ENCODE measurements around the gene MYBPHL.

MYBPHL gene

DNA sequence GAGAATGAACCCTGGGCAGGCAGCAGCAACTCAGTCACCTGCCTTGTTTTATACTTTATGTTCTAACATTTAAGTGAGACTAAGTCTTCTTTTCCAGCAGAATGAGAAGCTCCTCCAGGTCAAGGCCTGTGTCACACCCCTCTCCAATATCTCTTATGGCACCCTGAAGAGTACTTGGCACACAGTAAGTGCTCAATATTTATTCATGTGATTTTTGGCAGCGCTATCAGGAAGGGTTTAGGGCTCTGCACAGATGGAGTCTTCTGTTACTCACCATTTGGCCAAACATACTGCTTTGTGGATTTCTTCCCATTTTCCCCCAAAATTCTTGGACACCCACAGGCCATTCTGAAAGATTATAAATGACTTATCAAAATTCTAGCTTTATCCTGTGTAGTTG, 43.8 kb upstream of the MYBPHL start:
- H3K27me3 ChIP-seq (ENCODE audit: insufficient read depth, low read depth), result no peaks in the 10 kb centered on the region
- no peaks in the 10 kb centered on the region for H3K79me2 ChIP-seq (ENCODE audit: insufficient read depth, low read depth)
- no peak overlapping the region for H3K4me3 ChIP-seq (IDR thresholded peaks at IDR 0.05; ENCODE audit: insufficient read depth, low read depth, low read length)
- H3K27ac ChIP-seq, result no peak overlapping the region
- H3K4me1 ChIP-seq (ENCODE audit: low read depth, poor library complexity, severe bottlenecking), result no peaks in the 10 kb centered on the region
- TF ChIP-seq, protein P1, sequence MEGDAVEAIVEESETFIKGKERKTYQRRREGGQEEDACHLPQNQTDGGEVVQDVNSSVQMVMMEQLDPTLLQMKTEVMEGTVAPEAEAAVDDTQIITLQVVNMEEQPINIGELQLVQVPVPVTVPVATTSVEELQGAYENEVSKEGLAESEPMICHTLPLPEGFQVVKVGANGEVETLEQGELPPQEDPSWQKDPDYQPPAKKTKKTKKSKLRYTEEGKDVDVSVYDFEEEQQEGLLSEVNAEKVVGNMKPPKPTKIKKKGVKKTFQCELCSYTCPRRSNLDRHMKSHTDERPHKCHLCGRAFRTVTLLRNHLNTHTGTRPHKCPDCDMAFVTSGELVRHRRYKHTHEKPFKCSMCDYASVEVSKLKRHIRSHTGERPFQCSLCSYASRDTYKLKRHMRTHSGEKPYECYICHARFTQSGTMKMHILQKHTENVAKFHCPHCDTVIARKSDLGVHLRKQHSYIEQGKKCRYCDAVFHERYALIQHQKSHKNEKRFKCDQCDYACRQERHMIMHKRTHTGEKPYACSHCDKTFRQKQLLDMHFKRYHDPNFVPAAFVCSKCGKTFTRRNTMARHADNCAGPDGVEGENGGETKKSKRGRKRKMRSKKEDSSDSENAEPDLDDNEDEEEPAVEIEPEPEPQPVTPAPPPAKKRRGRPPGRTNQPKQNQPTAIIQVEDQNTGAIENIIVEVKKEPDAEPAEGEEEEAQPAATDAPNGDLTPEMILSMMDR (conservative IDR thresholded peaks at IDR 0.05; ENCODE audit: low read depth, low read length), result no peak
- no peaks in the 10 kb centered on the region for H4K20me1 ChIP-seq (ENCODE audit: insufficient read depth)
- no peak overlapping the region for H3K9ac ChIP-seq
- no peak overlapping the region for H2AFZ ChIP-seq (ENCODE audit: low read depth)
- H3K4me2 ChIP-seq, result no peak overlapping the region
- H3K36me3 ChIP-seq (ENCODE audit: insufficient read depth), result no peaks in the 10 kb centered on the region

DNA sequence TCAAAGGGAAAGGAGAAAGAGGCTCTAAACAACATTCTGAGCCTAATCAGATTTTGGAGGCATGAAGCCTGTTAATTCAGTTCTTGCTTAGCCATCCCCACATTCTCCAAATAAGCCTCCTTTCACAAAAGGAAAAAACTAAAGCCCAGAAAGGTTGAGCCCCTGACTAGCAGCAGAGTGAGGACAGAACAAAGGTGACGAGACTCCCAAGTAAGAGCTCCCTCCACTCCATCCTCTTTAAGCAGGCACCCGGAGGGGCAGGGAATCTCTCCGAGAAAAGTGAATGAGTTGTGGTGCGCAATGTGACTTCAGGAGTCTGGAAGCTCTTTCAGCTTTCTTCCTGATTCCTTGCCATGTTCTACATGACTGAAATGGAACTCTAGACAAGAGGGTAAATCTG, 43.4 kb upstream of the MYBPHL start:
- Histone ChIP-seq H3K79me2 (ENCODE audit: insufficient read depth, low read depth) (no peaks in the 10 kb centered on the region), H2AFZ (ENCODE audit: low read depth) (no peak overlapping the region), H3K36me3 (ENCODE audit: insufficient read depth) (no peaks in the 10 kb centered on the region), H3K27me3 (ENCODE audit: insufficient read depth, low read depth) (no peaks in the 10 kb centered on the region), H4K20me1 (ENCODE audit: insufficient read depth) (no peaks in the 10 kb centered on the region), H3K4me1 (ENCODE audit: low read depth, poor library complexity, severe bottlenecking) (no peaks in the 10 kb centered on the region), H3K9ac (no peak overlapping the region), H3K4me3 (IDR thresholded peaks at IDR 0.05; ENCODE audit: insufficient read depth, low read depth, low read length) (no peak overlapping the region), H3K27ac (no peak overlapping the region), H3K4me2 (no peak overlapping the region)
- TF ChIP-seq, protein P1 (conservative IDR thresholded peaks at IDR 0.05; ENCODE audit: low read depth, low read length), result no peak

DNA sequence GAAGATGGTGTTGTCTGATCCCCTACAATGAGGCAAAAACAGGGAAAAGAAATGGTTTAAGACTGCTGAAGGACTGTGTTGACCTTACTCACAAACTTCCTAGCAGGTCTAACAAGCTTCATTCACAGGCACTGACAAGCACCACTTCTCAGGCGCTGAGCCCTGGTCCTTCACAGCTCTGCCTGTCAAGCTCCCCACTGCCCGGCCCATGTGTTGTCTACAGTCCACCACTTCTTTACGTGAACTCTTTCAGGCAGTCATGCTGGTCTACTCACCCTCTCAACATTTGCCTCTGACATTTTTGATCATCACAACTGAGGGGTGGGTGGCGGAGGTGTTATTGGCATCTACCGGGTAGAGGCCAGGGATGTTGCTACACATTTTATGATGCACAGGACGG, 40.7 kb upstream of the MYBPHL start:
- Histone ChIP-seq H3K9ac (no peak overlapping the region), H2AFZ (ENCODE audit: low read depth) (no peak overlapping the region), H3K4me3 (IDR thresholded peaks at IDR 0.05; ENCODE audit: insufficient read depth, low read depth, low read length) (no peak overlapping the region), H3K4me2 (no peak overlapping the region), H3K79me2 (ENCODE audit: insufficient read depth, low read depth) (no peaks in the 10 kb centered on the region), H3K27me3 (ENCODE audit: insufficient read depth, low read depth) (no peaks in the 10 kb centered on the region), H3K4me1 (ENCODE audit: low read depth, poor library complexity, severe bottlenecking) (no peaks in the 10 kb centered on the region), H3K27ac (no peak overlapping the region), H4K20me1 (ENCODE audit: insufficient read depth) (no peaks in the 10 kb centered on the region), H3K36me3 (ENCODE audit: insufficient read depth) (no peaks in the 10 kb centered on the region)
- TF ChIP-seq, protein P1 (conservative IDR thresholded peaks at IDR 0.05; ENCODE audit: low read depth, low read length), result no peak

DNA sequence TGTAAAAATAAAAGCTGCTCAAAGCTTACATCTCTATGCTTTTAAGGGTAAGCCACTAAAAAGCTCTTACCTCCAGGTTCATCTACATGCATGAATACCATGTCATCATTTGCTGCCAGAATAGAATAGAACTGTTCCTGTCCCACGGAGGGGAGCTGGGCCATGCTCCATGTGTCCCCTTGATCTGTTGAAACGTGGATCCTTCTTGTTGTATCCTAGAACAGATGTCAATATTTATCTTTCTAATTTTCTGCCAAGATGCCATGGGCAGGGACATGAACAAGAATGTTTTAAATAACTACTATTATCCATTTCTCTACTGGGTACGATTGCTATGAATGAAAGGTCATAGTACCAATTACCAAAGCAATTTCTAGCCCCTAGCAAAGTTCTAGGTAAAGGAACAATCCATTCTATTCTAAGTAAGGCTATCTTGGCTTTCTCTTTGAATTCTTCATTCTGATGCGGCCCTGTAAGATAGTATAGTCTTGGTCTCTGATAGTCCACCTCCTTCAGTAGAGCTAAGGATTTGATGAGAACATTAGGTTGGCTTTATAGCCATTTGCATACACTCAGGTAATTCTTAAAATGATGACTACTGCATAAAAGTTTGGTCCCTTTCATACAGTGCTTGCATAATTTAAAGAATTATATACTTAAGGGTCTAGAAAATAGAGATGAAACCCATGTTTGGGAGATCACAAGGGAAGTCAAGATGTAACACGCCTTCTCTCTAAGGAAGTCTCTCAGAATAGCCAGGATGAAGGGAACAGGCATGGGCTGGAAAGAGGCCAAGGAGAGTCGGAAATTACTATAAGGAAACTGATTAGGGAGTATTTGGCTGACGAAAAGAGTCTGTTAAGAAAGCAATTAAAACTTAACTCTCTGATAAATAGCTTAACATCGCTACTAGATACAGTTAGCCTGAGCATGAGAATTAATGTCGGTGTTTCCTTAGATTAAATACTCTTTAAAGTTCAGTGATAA, 35.4 kb upstream of the MYBPHL start:
- Histone ChIP-seq H3K9ac (no peak overlapping the region), H4K20me1 (ENCODE audit: insufficient read depth) (no peaks in the 10 kb centered on the region), H3K27ac (no peak overlapping the region), H3K79me2 (ENCODE audit: insufficient read depth, low read depth) (no peaks in the 10 kb centered on the region), H3K4me2 (no peak overlapping the region), H3K27me3 (ENCODE audit: insufficient read depth, low read depth) (no peaks in the 10 kb centered on the region), H3K4me1 (ENCODE audit: low read depth, poor library complexity, severe bottlenecking) (no peaks in the 10 kb centered on the region), H3K36me3 (ENCODE audit: insufficient read depth) (no peaks in the 10 kb centered on the region), H2AFZ (ENCODE audit: low read depth) (no peak overlapping the region), H3K4me3 (IDR thresholded peaks at IDR 0.05; ENCODE audit: insufficient read depth, low read depth, low read length) (no peak overlapping the region)
- TF ChIP-seq, protein P1 (conservative IDR thresholded peaks at IDR 0.05; ENCODE audit: low read depth, low read length), result no peak
